HG02763 (cell line): ENCODE results near the gene LAMB4.
"Not testable (repeated sequence)": the region's sequence is repeated elsewhere in the genome, so short reads cannot be mapped to it uniquely, and the experiment has no call there.

ENCODE experiments used
- ATAC-seq: cut with Tn5 transposase; IDR thresholded peaks from one replicate; pipeline ENCODE4 v1.9.1; 2021; ENCODE audit warnings: mild to moderate bottlenecking, moderate library complexity; ENCODE audit not compliant: unreplicated experiment

LAMB4 gene

GRCh38 chr7:108049962-108050361, 80.2 kb downstream of the LAMB4 start:
- peak; percentile 85 for ATAC-seq

DNA sequence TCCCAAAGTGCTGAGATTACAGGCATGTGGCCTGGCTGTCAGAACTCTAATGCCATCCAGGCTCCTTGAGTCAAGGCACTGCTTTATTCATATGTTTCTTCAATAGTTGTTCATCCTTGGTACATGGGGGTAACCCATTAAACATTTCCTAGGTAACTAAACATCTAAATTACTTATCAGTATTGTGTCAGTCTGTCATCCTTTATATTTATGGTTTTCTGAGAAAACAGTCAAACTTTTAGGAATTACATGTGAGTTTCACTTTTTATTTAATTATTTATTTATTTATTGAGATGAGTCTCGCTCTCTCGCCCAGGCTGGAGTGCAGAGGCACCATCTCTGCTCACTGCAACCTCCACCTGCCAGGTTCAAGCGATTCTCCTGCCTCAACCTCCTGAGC, 81.7 kb downstream of the LAMB4 start:
- no peak for ATAC-seq

DNA sequence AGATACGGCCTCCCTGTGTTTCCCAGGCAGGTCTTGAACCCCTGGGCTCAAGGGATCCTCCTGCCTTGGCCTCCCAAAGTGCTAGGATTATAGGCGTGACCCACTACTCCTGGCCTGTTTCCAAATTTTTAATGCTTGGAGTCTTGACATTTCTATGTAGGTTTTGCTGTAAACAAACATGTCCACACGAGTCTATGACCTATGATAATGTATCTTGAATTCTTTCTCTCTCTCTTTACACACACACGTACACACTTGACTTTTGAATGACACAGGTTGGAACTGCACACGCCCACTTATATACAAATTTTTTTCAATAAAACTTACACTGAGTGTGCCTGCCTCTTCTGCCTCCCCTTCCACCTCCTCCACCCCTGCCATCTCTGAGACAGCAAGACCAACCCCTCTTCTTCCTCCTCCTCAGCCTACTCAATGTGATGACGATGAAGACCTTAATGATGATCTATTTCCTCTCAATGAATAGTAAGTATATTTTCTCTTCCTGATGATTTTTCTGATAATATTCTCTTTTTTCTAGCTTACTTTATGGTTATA, 83.1 kb downstream of the LAMB4 start:
- no peak for ATAC-seq

DNA sequence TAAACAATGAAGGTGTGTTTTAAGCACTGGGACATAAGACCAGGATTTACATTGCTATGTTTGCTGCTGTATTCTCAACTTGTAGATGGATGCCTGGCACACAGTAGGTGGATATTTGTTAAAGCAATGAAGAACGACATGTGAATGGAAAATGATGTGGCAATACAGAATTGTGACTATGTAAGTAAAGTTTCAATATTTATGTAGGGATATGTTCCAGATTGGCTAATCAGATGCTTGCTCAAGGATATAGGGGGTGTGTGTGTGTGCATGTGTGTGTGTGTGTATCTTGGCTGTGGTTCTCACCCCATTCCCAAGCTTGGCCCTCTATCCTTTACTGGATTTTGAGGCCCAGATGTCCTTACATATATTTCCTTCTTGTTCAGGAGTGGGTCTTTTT, 84.5 kb downstream of the LAMB4 start:
- no peak for ATAC-seq

DNA sequence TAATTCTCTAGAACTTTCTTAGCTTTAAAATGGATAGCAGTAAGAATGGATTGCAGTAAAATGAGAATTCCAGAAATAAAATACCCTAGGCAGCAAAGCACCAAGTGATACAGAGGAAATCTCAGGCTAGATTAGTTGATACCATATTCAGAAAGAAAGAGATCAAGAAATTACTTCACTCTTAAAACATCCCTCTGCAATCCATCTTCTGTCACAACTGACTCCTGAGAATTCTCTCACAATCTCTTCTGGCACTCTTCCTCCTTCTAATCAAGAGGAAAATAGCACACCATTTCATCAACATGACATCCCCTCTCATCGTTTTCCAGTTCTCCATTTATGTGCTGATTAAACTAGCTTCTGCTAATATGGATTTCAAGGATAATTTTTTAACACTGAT, 85.0 kb downstream of the LAMB4 start:
- no peak for ATAC-seq

DNA sequence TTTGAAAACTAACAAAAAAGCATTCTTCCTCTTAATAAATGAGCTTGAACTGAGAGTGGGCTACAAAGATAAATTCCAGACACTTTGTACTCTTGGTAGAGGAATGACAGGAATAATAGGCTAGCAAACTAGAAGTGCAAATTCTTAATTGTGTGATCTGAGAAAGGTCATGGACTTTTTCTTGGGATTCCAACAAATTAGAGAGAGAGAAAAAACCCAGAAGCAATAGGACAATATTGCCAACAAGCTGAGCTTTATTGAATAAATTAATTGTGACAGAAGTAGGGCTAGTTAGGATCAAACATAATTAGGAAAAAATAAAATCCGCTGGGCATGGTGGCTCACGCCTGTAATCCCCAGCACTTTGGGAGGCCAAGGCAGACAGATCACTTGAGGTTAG, 85.8 kb downstream of the LAMB4 start:
- ATAC-seq: no peak

- no peak for ATAC-seq
These were observed 91.2 kb downstream of the LAMB4 start for GRCh38 chr7:108038986-108039385.

DNA sequence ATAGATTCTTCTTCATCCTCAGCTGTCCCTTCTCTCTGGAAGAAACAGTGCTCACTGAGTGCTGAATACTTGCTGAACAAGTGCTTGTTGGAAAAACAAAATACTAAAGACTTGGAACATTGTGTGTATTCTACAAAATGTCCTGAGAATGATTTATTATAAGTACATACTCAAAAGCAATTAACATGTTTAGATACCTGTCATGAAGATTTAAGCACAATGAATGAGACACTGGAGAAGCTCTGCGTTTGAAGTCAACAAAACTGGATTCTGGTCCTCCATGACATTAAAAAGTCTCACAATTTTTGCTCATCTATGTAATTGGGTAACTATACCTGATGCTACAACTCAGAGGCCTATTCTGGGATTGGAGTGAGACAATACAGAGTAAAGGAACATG, 92.4 kb downstream of the LAMB4 start:
- no peak for ATAC-seq

GRCh38 chr7:108037140-108037539, 93.0 kb downstream of the LAMB4 start:
- no peak for ATAC-seq

GRCh38 chr7:108034586-108034985, 95.6 kb downstream of the LAMB4 start:
- ATAC-seq: no peak

- ATAC-seq: no peak
These were observed 96.2 kb downstream of the LAMB4 start for GRCh38 chr7:108033776-108034497.

DNA sequence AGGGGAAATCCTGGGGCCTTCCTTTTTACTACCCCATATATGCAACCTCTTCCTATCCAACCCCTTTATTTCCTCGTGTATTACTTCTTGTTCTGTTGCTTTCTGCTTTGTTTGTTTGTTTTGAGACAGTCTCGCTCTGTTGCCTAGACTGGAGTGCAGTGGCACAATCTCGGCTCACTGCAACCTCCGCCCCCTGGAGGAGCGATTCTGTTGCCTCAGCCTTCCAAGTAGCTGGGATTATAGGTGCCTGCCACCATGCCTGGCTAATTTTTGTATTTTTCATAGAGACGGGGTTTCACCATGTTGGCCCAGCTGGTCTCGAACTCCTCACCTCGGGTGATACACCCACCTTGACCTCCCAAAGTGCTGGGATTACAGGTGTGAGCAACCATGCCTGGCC, 96.9 kb downstream of the LAMB4 start:
- not testable (repeated sequence) for ATAC-seq

DNA sequence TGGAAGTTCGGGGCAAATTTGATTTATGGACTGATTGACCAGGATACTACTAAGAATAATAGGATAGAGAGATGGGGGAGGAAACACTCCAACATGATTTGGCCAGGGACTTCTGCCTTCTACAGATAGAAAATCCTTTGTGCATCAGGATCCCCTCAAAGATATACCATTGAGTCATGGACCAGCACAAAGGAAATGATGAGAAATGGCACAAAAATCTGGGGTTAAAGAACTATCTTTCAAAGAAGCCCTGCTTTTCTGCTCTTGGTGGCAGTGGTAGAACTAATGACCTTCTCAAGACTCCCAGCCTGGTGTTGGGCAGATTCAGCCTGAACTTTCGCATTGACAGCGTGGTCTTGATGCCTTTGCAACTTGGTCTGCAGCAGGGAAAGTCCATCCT, 99.6 kb downstream of the LAMB4 start:
- no peak for ATAC-seq

DNA sequence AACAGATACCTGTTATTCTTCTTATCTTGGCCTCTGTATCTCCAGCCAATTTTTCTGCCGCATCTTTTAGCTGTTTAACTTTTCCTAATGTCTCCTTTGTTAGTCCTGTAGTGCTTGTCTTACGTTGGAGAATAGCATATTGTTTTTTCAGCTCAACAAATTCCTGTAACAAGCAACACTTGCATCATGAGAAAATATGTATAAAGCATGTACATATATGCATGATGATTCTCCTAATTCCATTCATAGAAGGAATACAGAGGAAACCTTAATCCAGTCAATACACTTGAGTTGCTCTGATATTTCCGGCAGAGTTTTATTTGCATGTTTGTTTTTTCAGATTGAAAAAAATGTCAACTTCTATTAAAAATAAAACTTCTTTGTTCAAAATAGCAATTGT, 101.1 kb downstream of the LAMB4 start:
- no peak for ATAC-seq

DNA sequence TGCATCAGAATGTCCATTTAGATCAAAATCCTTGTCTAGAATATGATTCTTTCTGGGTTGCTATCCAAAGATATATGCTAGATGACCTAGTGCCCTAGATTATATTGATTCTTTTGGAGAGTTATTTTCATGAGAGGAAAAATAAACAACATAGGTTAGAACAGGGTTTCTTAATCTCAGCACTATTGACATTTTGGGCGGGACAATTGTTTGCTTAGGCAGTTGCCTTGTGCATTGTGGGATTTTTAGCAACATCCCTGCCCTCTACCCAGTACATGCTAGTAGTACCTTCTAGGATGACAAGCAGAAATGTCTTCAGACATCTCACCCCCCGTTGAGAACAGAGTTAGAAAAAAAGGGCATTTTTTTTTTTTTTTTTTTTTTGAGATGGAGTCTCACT, 102.0 kb downstream of the LAMB4 start:
- no peak for ATAC-seq

DNA sequence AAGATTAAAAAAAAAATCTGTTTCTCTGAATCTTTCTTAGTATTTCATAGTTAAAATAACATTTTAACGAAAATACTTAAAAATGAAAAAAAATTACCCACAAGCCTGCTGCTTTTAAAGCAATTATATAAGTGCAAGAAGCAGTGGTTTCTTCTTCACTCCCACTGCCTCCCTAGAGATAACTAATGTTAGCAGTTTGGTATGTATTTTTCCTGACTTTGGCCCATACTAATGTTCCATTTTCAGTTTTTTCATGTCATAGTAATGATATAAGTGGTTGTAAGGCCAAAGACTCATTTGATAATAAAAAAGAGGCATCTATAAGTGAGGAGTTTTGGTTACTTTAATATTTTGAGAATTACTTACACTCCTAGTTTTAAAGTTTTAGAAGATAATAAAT, 102.9 kb downstream of the LAMB4 start:
- no peak for ATAC-seq

DNA sequence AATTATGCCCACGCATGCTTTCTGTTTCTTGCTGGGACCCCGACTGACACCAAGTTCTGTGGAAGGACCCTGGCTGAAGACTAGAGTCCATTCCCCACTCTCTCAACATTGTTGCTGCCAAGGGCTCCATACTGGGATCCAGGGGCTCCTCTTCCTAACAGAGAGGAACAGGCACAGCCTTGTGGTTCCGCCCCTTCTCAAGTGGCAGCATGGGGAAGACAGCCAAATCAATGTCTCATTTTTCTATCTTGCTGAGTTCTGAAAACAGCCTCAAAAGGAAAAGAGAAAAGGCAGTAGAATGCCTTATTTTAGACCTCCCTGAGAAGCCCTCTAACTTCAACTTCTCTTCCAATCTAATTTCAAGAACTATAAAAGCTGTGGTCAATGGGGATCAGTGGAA, 103.5 kb downstream of the LAMB4 start:
- ATAC-seq: no peak

- ATAC-seq: no peak
These were observed 104.0 kb downstream of the LAMB4 start for GRCh38 chr7:108026116-108026515.

DNA sequence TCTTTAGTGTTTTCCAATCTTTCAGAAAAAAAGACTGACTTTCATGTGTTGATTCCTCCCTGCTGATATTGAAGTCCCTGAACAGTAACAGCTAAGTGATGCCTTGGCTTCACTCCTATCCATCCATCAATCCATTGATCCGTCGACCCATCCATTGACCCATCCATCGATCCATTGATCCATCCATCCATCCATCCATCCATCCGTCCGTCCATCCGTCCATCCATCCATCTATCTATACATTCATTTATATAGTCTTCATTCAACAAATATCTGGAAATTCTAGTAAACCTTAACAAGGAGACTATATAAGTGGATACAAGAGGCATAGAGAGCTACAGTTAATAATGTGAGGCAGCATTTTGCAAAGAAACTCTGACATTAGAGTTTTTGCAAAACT, 105.6 kb downstream of the LAMB4 start:
- no peak for ATAC-seq

DNA sequence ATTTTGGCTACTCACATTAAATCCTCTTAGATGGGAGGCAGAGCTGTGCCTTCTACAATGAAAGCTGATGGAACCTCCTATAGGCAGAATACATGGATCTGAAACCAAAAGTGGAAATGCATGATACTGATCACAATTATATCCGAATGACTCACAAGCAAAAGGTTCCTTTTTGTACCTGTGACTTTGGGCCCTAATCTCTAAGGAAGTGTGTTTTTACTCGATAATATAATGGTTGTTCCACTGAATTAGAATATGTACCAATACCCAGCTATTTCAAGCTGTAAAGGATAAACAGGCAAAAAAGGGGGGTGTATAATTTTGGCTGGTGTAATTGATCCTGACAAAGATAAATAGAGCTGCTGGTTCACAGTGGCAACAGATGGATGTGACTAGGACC, 109.6 kb downstream of the LAMB4 start:
- ATAC-seq: no peak

- ATAC-seq: no peak
These were observed 111.5 kb downstream of the LAMB4 start for GRCh38 chr7:108018668-108019067.

- ATAC-seq: no peak
These were observed 112.4 kb downstream of the LAMB4 start for GRCh38 chr7:108017776-108018151.
